COLO668 (cell line): ENCODE results near the gene GABBR2.

Experiments used
- DNase-seq: peaks from one replicate; lab custom pipeline; 2025; ENCODE audit not compliant: unreplicated experiment; lab: John Stamatoyannopoulos, UW

Gene GABBR2

GRCh38 chr9:98413084-98413483 is 295.7 kb downstream of the GABBR2 start:
- no peak for DNase-seq

DNA sequence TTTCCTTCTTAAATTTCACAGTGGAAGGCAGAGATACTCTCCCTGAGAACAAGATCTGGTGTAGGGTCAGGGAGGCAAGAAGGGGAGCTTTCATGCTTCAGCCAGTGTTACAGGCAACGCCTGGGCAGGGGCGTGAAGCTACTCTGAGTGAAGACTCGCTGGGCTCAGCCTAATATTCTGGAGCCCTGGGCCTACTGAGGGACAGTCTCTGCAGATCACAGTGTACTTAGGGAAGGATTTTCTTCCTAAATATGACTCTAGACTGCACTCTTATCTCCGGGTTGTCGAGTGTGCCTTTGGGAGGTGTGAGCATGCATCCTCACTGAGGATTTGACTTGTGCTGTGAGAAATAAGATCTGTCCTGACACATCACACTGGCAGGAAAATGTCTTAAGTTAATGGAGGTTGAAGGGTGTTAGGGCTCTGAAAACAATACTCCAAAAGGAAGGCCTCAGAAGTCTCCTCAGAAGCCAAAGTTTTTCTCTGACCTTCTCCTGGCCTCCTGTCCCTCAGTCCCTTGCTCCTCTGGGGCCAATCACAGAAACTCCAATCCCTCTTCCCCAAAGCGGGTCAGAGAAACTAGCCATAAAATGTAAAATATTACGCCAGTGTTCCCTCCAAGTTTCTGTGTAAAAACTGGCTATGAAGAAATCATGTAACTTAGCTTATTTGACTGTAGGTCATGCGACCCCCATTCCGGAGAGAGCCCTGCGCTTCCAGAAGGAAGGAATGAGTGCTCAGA is 296.5 kb downstream of the GABBR2 start:
- no peak for DNase-seq

GRCh38 chr9:98410185-98410697 is 298.5 kb downstream of the GABBR2 start:
- DNase-seq: no peak

DNA sequence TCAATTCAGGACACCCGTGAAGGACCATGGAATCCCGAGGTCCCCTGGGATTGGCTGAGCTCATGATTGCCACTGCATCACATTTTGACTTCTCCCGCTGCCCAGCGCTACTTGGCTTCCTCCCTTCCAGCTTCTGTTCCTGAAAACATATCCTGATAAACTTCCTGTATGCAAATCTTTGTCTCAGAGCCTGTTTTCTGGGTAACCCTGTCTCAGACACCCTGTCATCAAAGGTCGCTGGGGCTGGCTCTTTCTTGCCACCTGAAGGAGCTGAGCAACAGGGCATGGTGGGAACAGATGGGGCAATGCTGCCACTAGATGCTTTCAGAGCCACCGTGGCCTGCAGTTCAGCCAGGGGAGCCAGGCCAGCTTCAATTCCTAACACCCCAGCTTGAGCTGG is 299.0 kb downstream of the GABBR2 start:
- DNase-seq: no peak

DNA sequence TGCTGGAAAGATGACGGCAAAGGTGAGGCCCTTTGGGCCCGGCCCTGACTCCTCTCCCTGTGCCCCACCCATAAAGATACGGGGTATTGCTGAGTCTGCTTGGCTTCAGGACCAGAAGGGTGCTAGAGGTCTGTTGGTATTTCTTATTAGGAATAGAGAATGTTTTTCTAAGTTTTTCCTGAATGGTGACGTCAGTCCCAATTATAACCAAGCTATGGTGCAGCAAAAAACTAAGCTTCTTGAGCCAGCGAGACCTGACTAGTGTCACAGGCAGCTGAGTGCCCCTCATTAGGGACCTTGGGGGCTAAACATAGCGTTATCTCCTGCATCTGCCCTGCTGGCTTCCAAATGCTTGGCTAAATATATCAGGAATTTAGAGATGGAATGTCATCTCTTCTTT is 302.3 kb downstream of the GABBR2 start:
- DNase-seq: no peak

DNA sequence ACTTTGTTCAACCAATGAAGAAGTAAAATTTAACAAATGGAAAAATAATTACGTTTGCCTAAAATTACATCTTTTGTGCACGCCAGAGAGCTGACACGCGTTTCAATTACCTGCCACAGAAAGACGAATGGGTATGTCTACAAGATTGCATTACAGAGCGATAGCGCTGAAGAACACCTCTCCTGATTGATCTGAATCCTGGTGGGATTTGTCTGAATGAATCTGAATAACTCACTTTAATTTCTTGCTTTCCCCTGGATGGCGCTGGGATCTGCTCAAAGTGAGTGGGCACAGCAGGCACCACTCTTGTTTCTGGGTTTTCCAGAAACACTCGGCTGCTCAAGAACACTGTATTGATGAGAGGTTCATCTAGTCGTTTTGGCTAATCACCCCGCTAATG is 304.5 kb downstream of the GABBR2 start:
- no peak for DNase-seq

- no peak for DNase-seq
Observed at GRCh38 chr9:98403715-98404114, 305.0 kb downstream of the GABBR2 start.

DNA sequence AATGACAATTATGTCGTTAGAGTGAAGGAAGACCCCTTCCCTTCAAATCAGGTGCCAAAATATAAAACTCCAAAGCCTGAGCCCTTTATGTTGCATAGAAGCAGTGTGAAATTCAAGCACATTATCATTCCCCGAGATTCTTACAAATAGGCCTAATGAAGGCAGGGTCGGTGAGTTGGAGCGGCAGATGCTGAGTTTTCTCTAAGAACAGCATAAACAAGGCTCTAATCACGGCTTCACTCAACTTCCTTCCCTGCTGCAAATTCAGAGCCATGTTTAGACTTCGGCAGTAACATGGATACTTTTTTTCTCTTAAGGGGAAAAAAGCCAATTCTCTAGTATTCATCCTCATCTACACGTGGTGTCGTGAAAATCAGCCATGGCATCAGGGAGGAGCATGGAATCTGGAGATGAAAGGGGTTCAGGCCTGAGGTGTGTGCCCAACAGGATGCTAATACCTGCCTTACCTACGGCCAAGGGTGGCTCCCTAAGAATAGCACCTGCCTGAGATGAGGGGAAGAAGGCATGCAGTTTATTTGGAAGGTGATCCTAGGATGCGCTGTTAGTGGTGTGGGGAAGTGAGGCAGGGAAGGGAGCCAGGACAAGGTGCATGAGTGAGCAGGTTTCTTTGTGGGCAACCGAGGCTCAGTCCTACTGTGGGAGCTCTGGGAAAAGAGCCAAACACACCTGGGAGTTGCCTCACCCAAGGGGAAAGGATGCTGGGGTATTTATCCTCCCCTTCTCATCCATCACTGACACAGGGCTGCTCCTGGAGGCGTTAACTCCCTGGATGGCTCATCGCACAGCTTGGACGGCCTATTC is 306.5 kb downstream of the GABBR2 start:
- no peak for DNase-seq

DNA sequence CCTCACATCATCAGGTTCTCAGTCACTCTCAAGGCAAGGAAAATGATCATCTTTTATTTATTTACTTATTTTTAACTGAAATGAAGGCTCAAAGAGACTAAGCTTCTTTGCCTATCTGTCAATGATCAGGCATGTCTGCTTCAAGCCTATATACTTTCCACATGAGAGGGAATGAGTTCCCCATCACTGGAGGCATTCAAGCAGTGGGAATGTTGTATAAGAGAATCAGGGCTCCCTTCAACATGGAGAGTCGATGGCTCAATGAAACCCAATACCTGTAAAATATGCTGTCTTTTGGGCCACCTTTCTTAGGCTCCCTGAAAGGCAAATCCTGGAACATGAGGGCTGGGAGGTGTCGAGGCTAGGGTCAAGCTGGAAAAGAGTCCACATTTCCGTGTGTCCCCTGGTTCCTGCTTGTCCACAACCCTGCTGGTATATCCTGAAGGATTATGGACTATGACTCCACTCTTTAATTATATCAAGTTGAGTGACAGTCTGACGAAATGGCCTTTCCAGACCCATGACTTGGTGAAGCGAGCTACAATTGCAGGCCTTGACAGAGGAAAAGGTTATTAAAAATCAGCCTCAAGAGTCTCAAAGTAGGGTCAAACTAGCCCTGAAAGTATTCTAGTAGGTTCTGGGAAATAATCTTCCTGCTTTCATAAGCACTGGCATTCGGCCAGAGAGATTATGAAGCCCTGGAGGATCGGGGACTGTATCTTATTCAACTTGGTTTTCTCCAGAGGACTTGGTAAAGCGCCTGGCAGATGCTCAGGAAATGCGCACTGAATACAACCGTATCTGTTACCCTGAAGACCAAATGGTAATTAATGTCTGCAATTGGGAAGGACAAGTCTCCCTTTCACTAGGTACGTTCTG is 307.4 kb downstream of the GABBR2 start:
- no peak for DNase-seq

DNA sequence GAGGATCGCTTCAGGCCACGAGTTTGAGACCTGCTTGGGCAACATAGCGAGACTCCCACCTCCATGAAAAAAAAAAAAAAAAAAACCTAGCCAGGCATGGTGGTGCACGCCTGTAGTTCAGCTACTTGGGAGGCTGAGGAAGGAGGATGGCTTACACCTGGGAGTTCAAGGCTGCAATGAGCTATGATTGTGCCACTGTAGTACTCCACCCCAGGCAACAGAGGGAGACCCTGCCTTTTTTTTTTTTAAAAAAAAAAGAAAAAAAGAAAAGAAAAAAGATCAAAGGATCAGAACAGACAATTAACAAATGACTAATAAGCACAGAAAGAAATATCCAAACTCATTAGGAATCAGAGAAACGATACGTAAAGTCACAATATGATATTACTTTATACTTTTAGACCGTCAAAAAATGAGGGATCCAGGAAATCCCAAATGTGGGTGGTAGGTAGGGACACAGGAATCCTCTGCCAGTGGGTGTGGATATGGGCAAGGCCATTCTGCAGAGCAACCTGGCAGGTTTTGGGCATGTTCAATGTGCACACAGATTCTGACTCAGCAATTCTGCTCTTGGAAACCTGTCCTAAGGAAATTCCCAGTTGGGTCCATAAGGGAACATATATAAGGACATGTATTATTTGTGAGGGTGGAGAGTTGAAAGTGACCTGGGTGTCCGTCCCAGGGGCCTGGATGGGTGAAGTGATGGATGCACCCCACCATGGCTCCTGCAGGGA is 308.6 kb downstream of the GABBR2 start:
- DNase-seq: no peak

- DNase-seq: no peak
Observed at GRCh38 chr9:98396656-98397055, 312.1 kb downstream of the GABBR2 start.

GRCh38 chr9:98396236-98396635 is 312.5 kb downstream of the GABBR2 start:
- DNase-seq: no peak

- no peak for DNase-seq
Observed at GRCh38 chr9:98391867-98392266, 316.9 kb downstream of the GABBR2 start.

DNA sequence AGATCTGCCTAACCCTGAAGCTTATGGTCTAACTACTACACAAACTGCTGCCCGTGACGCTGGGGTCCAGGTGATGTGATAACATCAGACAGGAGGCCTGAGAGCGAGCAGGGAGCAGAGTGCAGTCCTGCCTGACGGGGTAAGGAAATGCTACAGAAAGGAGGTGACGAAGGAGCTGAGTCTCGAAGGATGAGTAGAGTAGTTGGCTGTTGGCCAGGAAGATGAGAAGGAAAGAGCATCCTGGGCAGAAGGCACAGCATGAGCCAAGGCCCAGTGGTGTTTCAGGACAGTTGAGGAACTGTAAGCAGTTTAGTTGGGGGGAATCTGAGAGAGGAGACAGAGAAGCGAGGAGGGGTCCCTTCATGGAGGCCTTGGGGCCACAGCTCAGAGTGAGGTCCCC is 317.3 kb downstream of the GABBR2 start:
- DNase-seq: no peak

- DNase-seq: no peak
Observed at GRCh38 chr9:98385751-98386150, 323.0 kb downstream of the GABBR2 start.

DNA sequence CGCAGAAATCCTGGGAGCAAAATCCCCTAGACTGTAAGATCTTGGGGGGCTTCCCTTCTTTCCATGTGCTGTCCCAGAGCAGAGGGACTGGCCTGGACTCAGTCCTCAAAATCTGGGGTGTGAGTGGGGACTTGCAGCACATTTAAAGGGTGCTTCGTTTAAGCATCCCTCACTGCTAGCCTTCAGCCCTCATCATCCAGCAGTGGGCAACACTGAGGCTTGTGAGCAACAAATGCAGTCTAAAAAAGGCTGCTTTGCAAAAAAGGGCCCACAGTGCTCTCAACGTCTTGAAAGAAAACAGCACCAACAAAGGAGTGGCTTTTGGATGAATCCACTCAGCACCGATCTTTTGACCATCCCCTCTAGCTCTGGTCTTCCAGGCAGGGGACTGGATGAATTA is 325.0 kb downstream of the GABBR2 start:
- DNase-seq: no peak

DNA sequence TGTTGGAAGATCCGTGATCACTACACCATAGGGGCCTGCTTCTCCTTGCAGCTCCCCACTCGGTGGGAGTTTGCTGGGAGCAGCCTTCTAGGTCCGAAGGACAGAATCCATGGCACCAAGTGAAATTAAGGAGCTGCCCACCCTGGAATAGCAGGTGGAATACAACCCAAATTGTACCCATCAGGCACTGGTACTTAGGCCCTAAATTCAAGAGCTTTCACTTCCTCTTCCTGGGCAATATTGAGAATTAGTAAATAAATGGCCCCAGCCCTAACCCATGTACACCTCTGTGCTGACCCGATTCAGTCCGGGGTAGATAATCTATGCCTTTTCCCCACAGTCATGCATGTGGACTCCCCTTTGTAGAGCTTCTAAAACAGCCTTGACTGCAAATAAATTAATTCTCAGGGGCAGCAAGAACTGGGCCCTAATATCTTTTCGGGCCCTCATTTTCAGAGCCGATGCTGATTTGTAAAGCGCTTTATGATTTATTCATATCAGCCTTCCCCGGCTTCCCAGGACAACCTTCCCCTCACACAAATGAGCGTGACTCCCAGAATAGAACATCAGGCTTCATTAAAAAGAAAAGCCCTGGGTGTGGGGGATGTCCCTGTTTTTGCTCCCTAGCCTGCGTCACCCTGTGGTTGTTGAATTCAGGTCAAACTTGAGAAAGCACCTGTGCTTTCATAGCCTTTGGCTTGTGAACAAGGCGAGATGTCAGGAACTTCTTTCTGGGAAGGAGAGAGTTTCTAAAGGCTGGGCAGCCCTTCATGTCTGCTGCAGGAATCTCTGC is 327.2 kb downstream of the GABBR2 start:
- no peak for DNase-seq

- no peak for DNase-seq
Observed at GRCh38 chr9:98380065-98380681, 328.6 kb downstream of the GABBR2 start.

DNA sequence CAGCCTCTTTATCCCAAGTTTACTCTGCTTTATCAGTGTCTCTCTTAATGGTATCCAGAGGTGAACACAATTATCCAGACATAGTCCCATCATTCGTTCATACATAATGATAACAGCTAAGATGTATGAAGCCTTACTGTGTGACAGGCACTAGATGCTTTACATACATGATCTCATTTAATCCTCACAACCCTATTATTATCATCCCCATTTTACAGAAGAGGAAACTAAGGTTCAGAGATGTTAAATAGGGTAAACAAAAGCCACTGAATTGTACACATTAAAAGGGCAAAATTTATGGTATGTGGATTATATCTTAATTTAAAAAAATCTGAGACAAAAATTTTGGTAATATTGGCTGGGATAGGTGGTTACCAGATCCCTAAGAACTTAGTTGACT is 329.2 kb downstream of the GABBR2 start:
- DNase-seq: no peak
